ELR (cell line): ENCODE data around the gene COA1.
A peak's percentile ranks its signal among the peaks of the same experiment; 100 is the strongest.
"Not testable (repeated sequence)": the region's sequence is repeated elsewhere in the genome, so short reads cannot be mapped to it uniquely, and the experiment has no call there.

Experiments used
- DNase-seq: peaks from one replicate; pipeline ENCODE4 v3.0.0-alpha.2; 2015; ENCODE audit warnings: low read depth

COA1 gene, protein sequence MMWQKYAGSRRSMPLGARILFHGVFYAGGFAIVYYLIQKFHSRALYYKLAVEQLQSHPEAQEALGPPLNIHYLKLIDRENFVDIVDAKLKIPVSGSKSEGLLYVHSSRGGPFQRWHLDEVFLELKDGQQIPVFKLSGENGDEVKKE

GRCh38 chr7:43729214-43729923, at the start of gene COA1:
TSS of gene COA1 (minus strand) at chr7:43729523. CDS start at chr7:43648614, 80,909 bp downstream.
- peak; percentile 94 for DNase-seq

GRCh38 chr7:43778293-43779044, 49.1 kb upstream of the COA1 start:
- DNase-seq: not testable (repeated sequence)

DNA sequence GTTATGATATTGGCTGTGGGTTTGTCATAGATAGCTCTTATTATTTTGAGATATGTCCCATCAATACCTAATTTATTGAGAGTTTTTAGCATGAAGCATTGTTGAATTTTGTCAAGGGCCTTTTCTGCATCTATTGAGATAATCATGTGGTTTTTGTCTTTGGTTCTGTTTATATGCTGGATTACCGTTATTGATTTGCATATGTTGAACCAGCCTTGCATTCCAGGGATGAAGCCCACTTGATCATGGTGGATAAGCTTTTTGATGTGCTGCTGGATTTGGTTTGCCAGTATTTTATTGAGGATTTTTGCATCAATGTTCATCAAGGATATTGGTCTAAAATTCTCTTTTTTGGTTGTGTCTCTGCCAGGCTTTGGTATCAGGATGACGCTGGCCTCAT, 45.9 kb upstream of the COA1 start:
- not testable (repeated sequence) for DNase-seq

DNA sequence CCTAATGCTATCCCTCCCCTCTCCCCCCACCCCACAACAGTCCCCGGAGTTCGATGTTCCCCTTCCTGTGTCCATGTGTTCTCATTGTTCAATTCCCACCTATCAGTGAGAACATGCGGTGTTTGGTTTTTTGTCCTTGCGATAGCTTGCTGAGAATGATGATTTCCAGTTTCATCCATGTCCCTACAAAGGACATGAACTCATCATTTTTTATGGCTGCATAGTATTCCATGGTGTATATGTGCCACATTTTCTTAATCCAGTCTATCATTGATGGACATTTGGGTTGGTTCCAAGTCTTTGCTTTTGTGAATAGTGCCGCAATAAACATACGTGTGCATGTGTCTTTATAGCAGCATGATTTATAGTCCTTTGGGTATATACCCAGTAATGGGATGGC, 43.9 kb upstream of the COA1 start:
- DNase-seq: not testable (repeated sequence)

DNA sequence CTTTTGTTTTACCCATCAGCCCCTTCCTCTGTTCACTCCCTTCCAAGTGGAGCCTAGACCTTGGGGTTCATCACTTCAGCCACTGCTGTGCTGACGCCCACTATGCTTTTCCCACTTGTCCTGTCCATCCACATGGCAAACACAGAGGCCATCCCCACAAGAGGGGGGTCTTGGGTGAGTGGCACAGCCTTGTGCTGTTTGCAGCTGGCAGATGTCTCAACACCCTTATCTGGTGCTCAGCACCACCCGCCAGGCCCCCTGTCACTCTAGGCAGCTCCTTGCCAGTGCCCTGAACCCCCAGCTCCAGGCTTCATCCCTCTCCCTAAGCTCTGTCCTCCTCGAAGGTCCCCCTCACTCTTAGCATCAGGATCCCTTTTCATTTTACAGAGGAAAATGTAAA, 42.2 kb upstream of the COA1 start:
- DNase-seq: no peak

- no peak for DNase-seq
These were observed 41.8 kb upstream of the COA1 start for GRCh38 chr7:43771128-43771527.

- DNase-seq: no peak
These were observed 40.6 kb upstream of the COA1 start for GRCh38 chr7:43769791-43770465.

- no peak for DNase-seq
These were observed 40.0 kb upstream of the COA1 start for GRCh38 chr7:43769281-43769680.

DNA sequence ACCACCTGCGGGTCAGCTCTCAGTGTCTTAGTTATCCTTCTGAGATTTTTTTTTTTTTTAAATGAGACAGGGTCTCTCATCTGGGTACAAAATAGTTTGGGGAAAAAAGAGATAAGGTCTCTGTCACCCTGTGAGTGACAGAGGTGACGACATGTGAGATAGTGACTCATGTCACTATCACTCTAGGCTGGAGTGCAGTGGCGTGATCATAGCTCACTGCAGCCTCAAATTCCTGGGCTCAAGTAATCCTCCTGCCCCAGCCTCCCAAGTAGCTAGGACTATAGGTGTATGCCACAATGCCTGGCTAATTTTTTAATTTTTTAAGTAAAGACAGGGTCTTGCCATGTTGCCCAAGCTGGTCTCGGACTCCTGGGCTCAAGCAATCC, 39.6 kb upstream of the COA1 start:
- DNase-seq: no peak

DNA sequence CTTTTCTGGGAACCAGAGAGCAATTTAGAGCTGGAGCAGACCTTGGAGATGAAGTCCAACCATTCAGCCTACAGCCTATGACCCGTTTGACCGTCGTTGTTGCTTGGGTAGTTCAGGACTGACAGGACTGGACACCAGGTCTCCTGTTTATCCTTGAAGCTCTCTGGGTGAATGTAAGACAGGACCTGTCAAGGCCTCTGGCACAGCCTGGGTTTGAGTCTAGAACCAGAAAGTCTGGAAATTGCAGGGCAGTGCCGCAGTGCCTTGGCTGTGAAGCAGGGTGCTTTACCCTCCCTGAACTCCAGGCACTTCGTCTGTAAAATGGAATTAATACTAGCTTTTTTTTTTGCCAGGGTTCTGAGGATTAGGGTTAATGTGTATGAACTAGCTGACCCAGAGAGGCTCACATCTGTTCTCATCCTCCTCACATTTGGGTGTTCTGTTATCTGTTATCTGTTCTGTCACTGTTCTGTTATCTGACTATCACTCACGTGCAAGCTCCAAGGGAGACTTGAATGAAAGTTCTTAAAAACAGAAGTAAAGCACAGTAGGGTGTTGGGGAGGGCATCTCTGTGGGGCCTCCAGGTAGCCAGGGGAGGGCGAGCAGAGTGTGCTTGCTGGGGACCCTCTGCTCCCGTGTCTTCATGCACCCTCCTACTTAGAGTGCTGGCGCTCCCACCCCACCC, 39.0 kb upstream of the COA1 start:
- DNase-seq: no peak

DNA sequence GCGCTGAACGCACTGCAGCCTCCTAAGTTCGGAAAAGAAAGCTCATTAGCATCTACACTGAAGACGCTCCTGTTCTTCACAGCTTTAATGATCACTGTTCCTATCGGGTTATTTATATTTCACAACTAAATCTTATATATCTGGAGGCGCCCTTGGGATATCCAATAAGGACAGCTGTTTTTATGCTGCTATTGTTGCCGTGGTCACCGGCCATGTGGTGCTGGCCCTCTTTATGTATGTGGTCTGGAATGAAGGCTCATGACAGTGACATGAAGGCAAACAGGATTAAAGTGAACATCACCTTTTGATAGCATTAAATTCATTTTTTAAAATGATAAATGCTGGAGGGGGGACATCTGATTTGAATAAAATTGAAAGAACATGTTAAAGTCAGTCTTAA, 38.0 kb upstream of the COA1 start:
- no peak for DNase-seq

GRCh38 chr7:43766564-43766963, 37.2 kb upstream of the COA1 start:
- DNase-seq: no peak

GRCh38 chr7:43764807-43765491, 35.6 kb upstream of the COA1 start:
- peak; percentile 60 for DNase-seq

- DNase-seq: no peak
These were observed 34.9 kb upstream of the COA1 start for GRCh38 chr7:43764039-43764761.

DNA sequence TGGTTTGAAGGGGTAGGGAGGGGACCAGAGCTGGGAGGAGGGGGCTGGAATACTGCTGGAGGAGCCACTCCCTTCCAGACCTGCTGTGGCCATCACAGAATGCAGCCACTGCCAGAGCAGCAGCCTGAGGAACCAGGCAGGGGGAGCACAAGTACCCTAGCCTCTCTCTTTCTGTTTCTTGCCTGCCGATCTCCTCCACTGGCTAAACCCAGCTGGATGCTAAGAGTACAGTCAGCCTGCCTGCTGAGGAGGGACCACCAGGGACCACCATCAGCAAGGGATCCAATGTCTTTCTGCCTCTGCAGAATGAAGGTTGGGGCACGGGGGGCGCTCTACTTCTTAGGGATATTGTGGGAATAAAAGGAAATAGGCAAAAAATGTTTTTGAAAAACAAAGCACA, 33.9 kb upstream of the COA1 start:
- no peak for DNase-seq

DNA sequence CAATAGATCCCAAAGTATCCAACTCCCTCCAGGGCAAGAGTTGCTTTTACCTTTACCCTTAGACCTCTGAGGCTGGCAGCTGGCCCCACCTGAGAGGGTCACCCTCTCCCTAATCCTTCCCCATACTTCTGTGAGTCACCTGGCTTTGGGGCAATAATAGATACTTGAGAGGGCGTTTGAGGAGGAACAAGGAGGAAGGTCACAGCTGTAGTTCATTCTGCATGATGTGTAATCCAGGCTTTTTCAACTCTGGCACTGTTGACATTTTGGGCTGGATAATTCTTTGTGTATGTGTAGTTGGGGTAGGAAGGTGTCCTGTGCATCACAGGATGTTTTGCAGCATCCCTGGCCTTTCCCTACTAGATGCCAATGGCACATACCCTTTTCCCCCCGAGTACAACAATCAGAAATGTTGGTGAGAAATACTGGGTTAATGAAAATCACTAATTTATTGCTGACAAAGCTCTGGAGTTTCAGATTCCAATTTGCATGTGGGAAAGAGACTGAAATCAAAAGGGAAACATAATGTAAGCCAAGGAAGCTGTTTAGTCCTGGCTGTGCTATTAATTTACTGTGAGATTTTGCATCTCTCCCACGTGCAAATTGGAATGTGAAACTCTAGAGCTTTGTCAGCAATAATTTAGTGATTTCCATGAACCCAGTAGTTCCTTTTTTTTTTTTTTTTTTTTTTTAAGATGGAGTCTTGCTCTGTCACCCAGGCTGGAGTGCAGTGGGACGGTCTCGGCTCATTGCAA, 32.8 kb upstream of the COA1 start:
- DNase-seq: no peak

- DNase-seq: no peak
These were observed 32.1 kb upstream of the COA1 start for GRCh38 chr7:43761382-43761781.

DNA sequence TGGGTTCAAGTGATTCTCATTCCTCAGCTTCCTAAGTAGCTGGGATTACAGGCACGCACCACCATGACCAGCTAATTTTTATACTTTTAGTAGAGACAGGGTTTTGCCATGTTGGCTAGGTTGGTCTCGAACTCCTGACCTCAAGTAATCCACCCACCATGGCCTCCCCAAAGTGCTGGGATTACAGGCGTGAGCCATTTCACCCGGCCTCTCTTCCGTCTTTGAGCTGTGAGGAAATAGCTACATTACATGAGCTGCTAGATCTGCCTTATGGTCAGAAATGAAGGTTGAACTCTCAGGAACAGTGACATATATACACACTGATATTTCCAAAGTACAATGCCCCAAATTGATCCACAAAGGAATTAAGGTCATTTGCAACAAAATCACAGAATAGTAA, 31.5 kb upstream of the COA1 start:
- DNase-seq: no peak

GRCh38 chr7:43758822-43759683, 29.7 kb upstream of the COA1 start:
- peak; percentile 64 for DNase-seq
